Mucosa of descending colon (tissue), 3 donors: ENCODE data around the gene AMY1C. TPM values are rescaled to one million over a fixed set of nuclear protein-coding genes. Genes with fewer than 3 reads are reported as not detected.

Experiments used
- ATAC-seq: fragments of 200-7000 bp; cut with Tn5 transposase; one replicate; pipeline ENCODE4 v1.9.1; 2020; ENCODE audit warnings: mild to moderate bottlenecking, moderate library complexity
- DNase-seq, 3 donors: peaks; one replicate each; pipeline ENCODE4 v3.0.0-alpha.2; 2020
- H3K36me3 ChIP-seq: fragments of 200-600 bp; one replicate; pipeline ENCODE4 v1.8.0; 2021; ENCODE audit warnings: low read depth, mild to moderate bottlenecking
- H3K4me1 ChIP-seq: fragments of 200-600 bp; one replicate; pipeline ENCODE4 v1.8.0; 2021; ENCODE audit warnings: low read depth, mild to moderate bottlenecking
- H3K4me3 ChIP-seq: fragments of 200-600 bp; one replicate; pipeline ENCODE4 v1.8.0; 2021; ENCODE audit warnings: mild to moderate bottlenecking
- H3K9me3 ChIP-seq: fragments of 200-600 bp; one replicate; pipeline ENCODE4 v1.8.0; 2021; ENCODE audit warnings: mild to moderate bottlenecking
- intact Hi-C, 2 donors: fragments of 100-400 bp; cut with DNase I in 1 of 2; cut with micrococcal nuclease in 1 of 2; formaldehyde crosslinking; loops; one replicate each; pipeline versions ENCODE4 v1.11.0 to v1.11.1; 2022; cut with DNase I, micrococcal nuclease
- total RNA-seq, 3 donors: library from RNA; stranded (reverse); fragmentation: NEBNext Ultra II Directional in 2 of 3; extraction: Animal tissue kit (Norgen Biotek cat#: 25700) in 2 of 3; gene quantifications; one replicate each; pipeline versions ENCODE4 v1.2.1 to v1.2.4, GENCODE V29; 2021 to 2023
- TF ChIP-seq, protein P1 (sequence below): fragments of 200-600 bp; IDR thresholded peaks from one replicate; pipeline ENCODE4 v1.8.0; 2022; ENCODE audit warnings: antibody characterized with exemption, mild to moderate bottlenecking
- donor health status: DM: no; HTN: no; CAD: no; lungs with moderate emphysema.
- donor health status: DM: no; HTN: no; CAD: no.
- donor health status: DM: no; HTN: yes; CAD: no.

Gene AMY1C
- total RNA-seq, 3 donors from 2014 or later: not detected

DNA sequence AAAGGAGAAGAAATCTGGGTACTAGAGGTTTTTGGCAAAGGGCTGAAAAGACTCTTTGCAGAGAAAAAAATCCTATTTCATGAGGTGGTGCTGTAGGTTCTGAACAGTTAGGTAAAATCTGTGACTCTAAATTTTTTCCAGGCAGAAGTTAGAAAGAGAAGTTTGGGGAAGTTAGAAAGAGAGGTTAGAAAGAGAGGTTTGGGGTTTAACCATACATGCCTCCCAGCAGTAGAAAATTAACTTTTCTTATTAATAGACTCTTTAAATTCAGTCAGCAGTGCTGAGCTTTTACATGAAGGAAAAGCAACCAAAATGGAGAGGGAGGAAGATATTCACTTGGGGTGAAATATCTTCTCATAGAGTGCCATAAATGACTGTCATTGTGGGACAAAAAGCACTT is 12.2 kb downstream of the AMY1C start:
- TF ChIP-seq, protein P1, sequence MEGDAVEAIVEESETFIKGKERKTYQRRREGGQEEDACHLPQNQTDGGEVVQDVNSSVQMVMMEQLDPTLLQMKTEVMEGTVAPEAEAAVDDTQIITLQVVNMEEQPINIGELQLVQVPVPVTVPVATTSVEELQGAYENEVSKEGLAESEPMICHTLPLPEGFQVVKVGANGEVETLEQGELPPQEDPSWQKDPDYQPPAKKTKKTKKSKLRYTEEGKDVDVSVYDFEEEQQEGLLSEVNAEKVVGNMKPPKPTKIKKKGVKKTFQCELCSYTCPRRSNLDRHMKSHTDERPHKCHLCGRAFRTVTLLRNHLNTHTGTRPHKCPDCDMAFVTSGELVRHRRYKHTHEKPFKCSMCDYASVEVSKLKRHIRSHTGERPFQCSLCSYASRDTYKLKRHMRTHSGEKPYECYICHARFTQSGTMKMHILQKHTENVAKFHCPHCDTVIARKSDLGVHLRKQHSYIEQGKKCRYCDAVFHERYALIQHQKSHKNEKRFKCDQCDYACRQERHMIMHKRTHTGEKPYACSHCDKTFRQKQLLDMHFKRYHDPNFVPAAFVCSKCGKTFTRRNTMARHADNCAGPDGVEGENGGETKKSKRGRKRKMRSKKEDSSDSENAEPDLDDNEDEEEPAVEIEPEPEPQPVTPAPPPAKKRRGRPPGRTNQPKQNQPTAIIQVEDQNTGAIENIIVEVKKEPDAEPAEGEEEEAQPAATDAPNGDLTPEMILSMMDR: no peak
- ATAC-seq: no peak

GRCh38 chr1:103779932-103780331 is 30.2 kb downstream of the AMY1C start:
- Histone ChIP-seq H3K36me3 (no peaks in the 10 kb centered on the region), H3K4me1 (no peaks in the 10 kb centered on the region), H3K9me3 (no peaks in the 10 kb centered on the region), H3K4me3 (no peak overlapping the region)
- ATAC-seq (no peak), DNase-seq (no peak)
- TF ChIP-seq, protein P1: no peak
- intact Hi-C loops: no loop called here

More for the DNA sequence above, 12.2 kb downstream of the AMY1C start:
- Histone ChIP-seq H3K4me1 (no peaks in the 10 kb centered on the region), H3K36me3 (no peaks in the 10 kb centered on the region), H3K4me3 (no peak overlapping the region), H3K9me3 (peaks cover 11% of the 10 kb centered on the region)
- no peak for DNase-seq
- intact Hi-C loops: no loop called here

DNA sequence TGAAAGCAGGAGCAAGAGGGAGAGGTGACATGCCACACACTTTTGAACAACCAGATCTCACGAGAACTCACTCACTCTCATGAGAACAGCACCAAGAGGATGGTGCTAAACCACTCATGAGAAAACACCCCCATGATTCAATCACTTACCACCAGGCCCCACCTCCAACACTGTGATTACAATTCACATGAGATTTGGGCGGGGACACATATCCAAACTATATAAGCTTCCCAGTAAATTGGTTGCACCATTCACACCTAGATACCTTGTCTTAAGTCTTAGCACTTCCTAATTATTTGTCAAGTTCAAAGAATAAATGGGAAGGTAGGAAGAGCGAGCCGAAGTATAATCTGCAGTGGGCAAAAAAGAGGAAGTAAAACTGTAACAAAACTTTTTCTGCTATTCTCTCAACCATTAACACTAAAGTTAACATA is 34.3 kb downstream of the AMY1C start:
- H3K4me1 ChIP-seq: no peaks in the 10 kb centered on the region
- DNase-seq: no peak
- H3K36me3 ChIP-seq: no peaks in the 10 kb centered on the region
- TF ChIP-seq, protein P1: no peak
- H3K4me3 ChIP-seq: no peak overlapping the region
- intact Hi-C loops: no loop called here
- H3K9me3 ChIP-seq: no peaks in the 10 kb centered on the region
- ATAC-seq: no peak

DNA sequence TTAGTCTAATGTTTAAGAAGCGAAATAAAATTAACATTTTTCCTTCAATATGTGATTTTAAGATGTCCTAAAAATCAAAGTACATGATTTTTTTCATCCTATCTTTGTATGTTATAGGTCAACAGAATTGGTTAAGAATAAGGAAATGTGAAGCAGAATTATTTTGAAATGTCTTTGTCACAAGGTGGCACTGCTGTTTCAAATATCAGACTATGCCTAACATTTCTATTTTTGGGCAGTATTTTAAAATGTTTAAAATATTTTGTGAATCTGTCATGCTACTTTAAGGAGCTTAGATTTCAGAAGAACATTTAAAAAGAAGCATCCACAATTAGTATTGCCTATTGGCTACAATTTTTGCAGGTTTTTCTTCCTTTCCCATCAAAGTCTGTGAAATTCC is 38.7 kb downstream of the AMY1C start:
- no peak for DNase-seq
- Histone ChIP-seq H3K4me3 (no peak overlapping the region), H3K36me3 (no peaks in the 10 kb centered on the region), H3K9me3 (no peaks in the 10 kb centered on the region), H3K4me1 (no peaks in the 10 kb centered on the region)
- TF ChIP-seq, protein P1: no peak
- ATAC-seq: no peak
- intact Hi-C loops: no loop called here

DNA sequence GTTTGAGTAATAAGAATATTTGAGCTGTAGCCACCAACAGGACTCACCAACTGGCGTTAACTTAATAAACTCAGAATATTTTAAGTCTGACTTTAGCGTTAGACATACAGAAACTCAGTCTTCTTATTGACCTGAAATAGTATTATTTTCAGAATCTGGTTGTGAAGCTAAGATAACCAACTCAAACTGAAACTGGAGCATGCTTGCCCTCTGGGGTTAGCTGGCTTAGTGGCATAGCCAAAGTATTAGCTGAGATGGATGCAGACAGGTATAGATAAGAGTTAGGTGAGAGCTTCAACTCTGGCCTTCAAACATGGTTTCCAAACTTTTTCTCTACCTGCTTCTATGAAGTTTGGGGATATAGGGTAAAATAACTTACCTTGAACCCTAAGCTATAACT is 40.5 kb downstream of the AMY1C start:
- no peak for DNase-seq
- TF ChIP-seq, protein P1: no peak
- no peaks in the 10 kb centered on the region for H3K9me3 ChIP-seq
- H3K4me1 ChIP-seq: no peaks in the 10 kb centered on the region
- intact Hi-C loops: no loop called here
- no peaks in the 10 kb centered on the region for H3K36me3 ChIP-seq
- no peak for ATAC-seq
- H3K4me3 ChIP-seq: no peak overlapping the region

Other genes starting within 250 kb of the AMY1C start
- gene RNPC3, start 224.2 kb upstream of the AMY1C start, total RNA-seq: 10 to 100 TPM; 25.0 to 37.4 (median 32.2) TPM
- 10 to 100 TPM; 11.6 to 31.6 (median 21.2) TPM for gene AMY2B, start 178.3 kb upstream of the AMY1C start, total RNA-seq
- under 1 TPM in 1 of 3 donors, not detected in 2; 0.76 TPM for gene AMY2A, start 132.5 kb upstream of the AMY1C start, total RNA-seq
- not detected for gene AMY1A, start 94.1 kb upstream of the AMY1C start, total RNA-seq
- gene AMY1B, start 53.7 kb upstream of the AMY1C start, total RNA-seq: not detected